Gastroesophageal sphincter (tissue), 4 donors: ENCODE measurements around the gene PALMD. TPM values are rescaled to one million over a fixed set of nuclear protein-coding genes. Genes with fewer than 3 reads are reported as not detected.

Source experiments
- ATAC-seq: fragments of 150-250 bp; one replicate; pipeline ENCODE4 v1.9.1; 2016; ENCODE audit warnings: mild to moderate bottlenecking, moderate library complexity
- H3K27ac ChIP-seq, 4 donors: fragments of 200-600 bp; sonication (generic) in 3 of 4; 1 replicate in 3 of 4; 2 replicates in 1 of 4; pipeline ENCODE4 v1.5.1; 2016 to 2019
- H3K27me3 ChIP-seq: fragments of 200-600 bp; sonication (generic); one replicate; pipeline ENCODE4 v1.5.1; 2019
- H3K36me3 ChIP-seq, 2 donors: fragments of 200-600 bp; sonication (generic); one replicate each; pipeline ENCODE4 v1.5.1; 2019; ENCODE audit warnings: control low read depth in 1 of 2
- H3K4me1 ChIP-seq, 3 donors: fragments of 200-600 bp; sonication (generic); 1 replicate in 2 of 3; 2 replicates in 1 of 3; pipeline ENCODE4 v1.5.1; 2016 to 2019; ENCODE audit warnings: control low read depth in 2 of 3
- H3K4me3 ChIP-seq, 2 donors: fragments of 200-600 bp; sonication (generic); one replicate each; pipeline ENCODE4 v1.5.1; 2019; ENCODE audit warnings: mild to moderate bottlenecking in 1 of 2, moderate library complexity in 1 of 2
- H3K9me3 ChIP-seq, 3 donors: fragments of 200-600 bp; sonication (generic); one replicate each; pipeline ENCODE4 v1.5.1; 2017 to 2019; ENCODE audit warnings: control low read depth in 2 of 3
- CTCF ChIP-seq, 4 experiments: fragments of 200-600 bp in 2 of 4; fragments of 450-650 bp in 2 of 4; sonication (generic) in 1 of 4; IDR thresholded peaks; one replicate each; pipeline ENCODE4 v1.5.1; 2017 to 2019; ENCODE audit warnings: antibody characterized with exemption in 4 of 4, mild to moderate bottlenecking in 2 of 4, moderate library complexity in 2 of 4
- EP300 ChIP-seq: sonication (generic); formaldehyde crosslinking; IDR thresholded peaks from one replicate; pipeline ENCODE4 v1.6.1; 2017; ENCODE audit warnings: antibody characterized with exemption, mild to moderate bottlenecking
- POLR2A ChIP-seq, 2 donors: fragments of 450-650 bp; IDR thresholded peaks; one replicate each; pipeline ENCODE4 v1.6.1; 2017; ENCODE audit warnings: antibody characterized with exemption in 2 of 2, mild to moderate bottlenecking in 2 of 2, moderate library complexity in 1 of 2
- POLR2AphosphoS5 ChIP-seq: sonication (generic); formaldehyde crosslinking; IDR thresholded peaks from one replicate; pipeline ENCODE4 v1.6.1; 2017; ENCODE audit warnings: antibody characterized with exemption
- WGBS, 2 donors: methylation state at CpG; one replicate each; pipeline ENCODE4 v1.1.5; 2018; ENCODE audit warnings: low coverage in 1 of 2; 5-methylcytosine and 5-hydroxymethylcytosine counted together
- total RNA-seq, 4 donors: library from RNA; depleted of rRNA; stranded (reverse); fragments of >200 nt; gene quantifications; one replicate each; pipeline ENCODE4 v1.1.0, GENCODE V29; 2016

Gene PALMD
- total RNA-seq, 4 donors from 2014 or later, result 11.7 to 46.7 (median 23.8) TPM

GRCh38 chr1:99643021-99643779, 2.7 kb upstream of the PALMD start:
- H3K27me3 ChIP-seq, result no peaks in the 10 kb centered on the region
- no peak for TF ChIP-seq CTCF (IDR thresholded peaks at IDR 0.05)
- no peak for TF ChIP-seq POLR2AphosphoS5
- no peak for TF ChIP-seq POLR2A (IDR thresholded peaks at IDR 0.05)
- no peak for TF ChIP-seq EP300
- peaks cover 5 to 45% (median 7%) of the 10 kb centered on the region in 3 donors for H3K4me1 ChIP-seq
- H3K36me3 ChIP-seq, result no peaks in the 10 kb centered on the region
- 93 to 100% methylated on average over 1 of the region's 1 CpG for WGBS, 2 donors
- H3K9me3 ChIP-seq, result no peaks in the 10 kb centered on the region
- H3K27ac ChIP-seq, result no peak overlapping the region
- H3K4me3 ChIP-seq, result no peak overlapping the region
- ATAC-seq, result no peak

GRCh38 chr1:99644279-99645004, 1.5 kb upstream of the PALMD start:
- H3K4me1 ChIP-seq, result peaks cover 5 to 49% (median 8%) of the 10 kb centered on the region in 3 donors
- ATAC-seq, result no peak
- H3K36me3 ChIP-seq, result no peaks in the 10 kb centered on the region
- no peak overlapping the region for H3K4me3 ChIP-seq
- no peaks in the 10 kb centered on the region for H3K9me3 ChIP-seq
- no peak for TF ChIP-seq CTCF (IDR thresholded peaks at IDR 0.05)
- no peak for TF ChIP-seq EP300
- no peak for TF ChIP-seq POLR2A (IDR thresholded peaks at IDR 0.05)
- no peak for TF ChIP-seq POLR2AphosphoS5
- peak overlapping the region; percentile 68 to 85 (median 84) for H3K27ac ChIP-seq
- WGBS, 2 donors, result 80 to 92% methylated on average over 2 of the region's 2 CpGs
- H3K27me3 ChIP-seq, result no peaks in the 10 kb centered on the region

GRCh38 chr1:99645203-99645602, 710 bp upstream of the PALMD start:
- 33 to 81% methylated on average over 4 to 5 of the region's 5 CpGs for WGBS, 2 donors
- ATAC-seq, result peak; percentile 75
- peak; percentile 66 for TF ChIP-seq POLR2AphosphoS5
- no peak for TF ChIP-seq POLR2A (IDR thresholded peaks at IDR 0.05)
- no peak for TF ChIP-seq CTCF (IDR thresholded peaks at IDR 0.05)
- TF ChIP-seq EP300, result no peak

DNA sequence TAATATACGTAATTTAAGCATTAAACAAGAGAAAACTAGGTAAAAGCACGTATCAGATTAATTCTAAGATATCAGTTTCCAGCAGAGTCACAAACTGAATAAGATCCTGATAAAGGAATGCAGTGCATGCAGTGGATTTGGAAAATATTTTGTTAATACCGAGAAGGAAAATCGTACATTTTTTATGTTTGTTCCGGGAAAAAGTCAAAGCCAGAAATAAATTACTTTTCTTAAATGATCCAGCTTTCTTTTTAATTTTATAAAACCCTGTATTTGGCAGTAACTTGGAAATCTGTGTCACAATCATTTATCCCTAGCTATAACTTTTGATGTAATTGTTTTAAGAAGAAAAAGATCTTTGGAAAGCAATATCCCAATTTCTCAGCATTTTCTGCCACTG, 955 bp downstream of the PALMD start:
- Histone ChIP-seq H3K4me3 (peak overlapping the region; percentile 50 to 72), H3K27ac (peak overlapping the region; percentile 68 to 85 (median 84)), H3K27me3 (no peaks in the 10 kb centered on the region), H3K9me3 (no peaks in the 10 kb centered on the region), H3K36me3 (no peaks in the 10 kb centered on the region), H3K4me1 (peaks cover 13 to 72% (median 14%) of the 10 kb centered on the region in 3 donors)
- TF ChIP-seq EP300 (no peak), POLR2A (IDR thresholded peaks at IDR 0.05) (no peak), POLR2AphosphoS5 (no peak), CTCF (IDR thresholded peaks at IDR 0.05) (no peak)
- WGBS, 2 donors, result 23 to 30% methylated on average over 5 of the region's 5 CpGs
- no peak for ATAC-seq

More at GRCh38 chr1:99645203-99645602, 710 bp upstream of the PALMD start:
- H3K4me3 ChIP-seq, result peak overlapping the region; percentile 50 to 72
- H3K36me3 ChIP-seq, result no peaks in the 10 kb centered on the region
- H3K27me3 ChIP-seq, result no peaks in the 10 kb centered on the region
- peaks cover 5 to 55% (median 8%) of the 10 kb centered on the region in 3 donors for H3K4me1 ChIP-seq
- H3K27ac ChIP-seq, result peak overlapping the region; percentile 68 to 85 (median 84)
- no peaks in the 10 kb centered on the region for H3K9me3 ChIP-seq
